Hepatocyte (in vitro differentiated cells): Measurements from ENCODE around the gene CLVS2. TPM values are rescaled to one million over a fixed set of nuclear protein-coding genes. Genes with fewer than 3 reads are reported as not detected.

Experiments used
- DNase-seq: peaks from one replicate; pipeline ENCODE4 v3.0.0-alpha.2; 2016; ENCODE audit warnings: low spot score
- H2AFZ ChIP-seq: fragments of 200-600 bp; sonication (generic); 2 replicates; pipeline ENCODE4 v1.6.0; 2016; ENCODE audit warnings: antibody characterized with exemption, mild to moderate bottlenecking
- H3K27ac ChIP-seq: fragments of 200-600 bp; sonication (generic); 2 replicates; pipeline ENCODE4 v1.5.1; 2016; ENCODE audit warnings: mild to moderate bottlenecking
- H3K27me3 ChIP-seq: fragments of 200-600 bp; sonication (generic); 2 replicates; pipeline ENCODE4 v1.6.1; 2016
- H3K36me3 ChIP-seq: fragments of 200-600 bp; sonication (generic); replicated peaks from 2 replicates; pipeline ENCODE4 v1.5.1; 2016; ENCODE audit warnings: low read depth; ENCODE audit not compliant: insufficient read depth
- H3K4me1 ChIP-seq: fragments of 200-600 bp; sonication (generic); 2 replicates; pipeline ENCODE4 v1.5.1; 2016; ENCODE audit warnings: mild to moderate bottlenecking, moderate library complexity; ENCODE audit not compliant: insufficient read depth
- H3K4me2 ChIP-seq: fragments of 200-600 bp; sonication (generic); 2 replicates; pipeline ENCODE4 v1.6.0; 2016
- H3K4me3 ChIP-seq: fragments of 200-600 bp; sonication (generic); 2 replicates; pipeline ENCODE4 v1.5.1; 2016; ENCODE audit warnings: mild to moderate bottlenecking
- H3K79me2 ChIP-seq: fragments of 200-600 bp; sonication (generic); 2 replicates; pipeline ENCODE4 v1.6.0; 2017; ENCODE audit warnings: mild to moderate bottlenecking
- H3K9me2 ChIP-seq: fragments of 200-600 bp; sonication (generic); replicated peaks from 2 replicates; pipeline ENCODE4 v1.6.0; 2017; ENCODE audit warnings: mild to moderate bottlenecking; ENCODE audit not compliant: insufficient read depth
- H3K9me3 ChIP-seq: fragments of 200-600 bp; sonication (generic); 2 replicates; pipeline ENCODE4 v1.5.1; 2016; ENCODE audit warnings: low read depth, mild to moderate bottlenecking
- H4K20me1 ChIP-seq: fragments of 200-600 bp; sonication (generic); 2 replicates; pipeline ENCODE4 v1.6.0; 2016; ENCODE audit warnings: mild to moderate bottlenecking; ENCODE audit not compliant: insufficient read depth, poor library complexity, severe bottlenecking
- EZH2 ChIP-seq: fragments of 200-600 bp; sonication (generic); IDR thresholded peaks from 2 replicates; pipeline ENCODE4 v1.6.1; 2016; ENCODE audit warnings: antibody characterized with exemption, mild to moderate bottlenecking, borderline replicate concordance
- EZH2phosphoT487 ChIP-seq: fragments of 200-600 bp; sonication (generic); IDR thresholded peaks from one replicate; pipeline ENCODE4 v1.6.1; 2018; ENCODE audit warnings: antibody characterized with exemption, mild to moderate bottlenecking, low read depth, moderate library complexity; ENCODE audit not compliant: unreplicated experiment, severe bottlenecking
- WGBS: methylation state at CpG from one replicate; pipeline ENCODE4 v1.1.6; 2016; ENCODE audit warnings: low lambda C conversion rate; ENCODE audit errors: missing lambda C conversion rate; 5-methylcytosine and 5-hydroxymethylcytosine counted together
- polyA plus RNA-seq: library from polyadenylated mRNA; unstranded; fragments of >200 nt; fragmentation: Nextera tagmentation; extraction: Ambion mirVana; gene quantifications from 2 replicates; pipeline ENCODE4 v1.2.1, GENCODE V29; 2016
- total RNA-seq: library from RNA; depleted of rRNA; stranded (reverse); fragments of >200 nt; gene quantifications from 2 replicates; pipeline ENCODE4 v1.2.3, GENCODE V29; 2014
- TF ChIP-seq, protein P1 (sequence below): fragments of 200-600 bp; sonication (generic); IDR thresholded peaks from 2 replicates; pipeline ENCODE4 v1.5.1; 2016; ENCODE audit warnings: antibody characterized with exemption, mild to moderate bottlenecking; ENCODE audit not compliant: poor library complexity

The CLVS2 gene
- total and polyA plus RNA-seq, 2 experiments from 2014 or later: 0.07 TPM; not detected in 1

DNA sequence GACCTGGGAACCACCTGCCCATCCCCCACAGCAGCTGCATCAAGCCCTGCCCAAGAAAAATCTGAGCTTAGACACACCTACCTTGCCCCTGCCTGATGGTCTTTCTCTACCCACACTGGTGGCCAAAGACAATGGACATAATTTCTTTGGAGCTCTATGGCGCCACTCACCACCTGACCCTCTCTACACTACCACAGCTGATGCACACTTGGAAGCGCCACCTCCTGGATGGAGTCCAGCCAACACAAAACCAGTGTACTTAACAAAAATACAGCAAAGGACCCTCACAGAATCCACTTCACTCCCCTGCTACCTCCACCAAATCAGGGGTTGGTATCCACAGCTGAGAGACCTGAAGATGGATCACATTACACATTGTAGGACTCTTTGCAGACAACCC is 39.7 kb upstream of the CLVS2 start:
- WGBS: 89% methylated on average over 2 of the region's 2 CpGs
- Histone ChIP-seq H3K79me2 (no peaks in the 10 kb centered on the region), H3K4me1 (no peaks in the 10 kb centered on the region), H3K9me2 (no peaks in the 10 kb centered on the region), H4K20me1 (no peaks in the 10 kb centered on the region), H3K9me3 (no peaks in the 10 kb centered on the region), H3K27ac (no peak overlapping the region), H2AFZ (no peak overlapping the region), H3K4me3 (no peak overlapping the region), H3K36me3 (no peaks in the 10 kb centered on the region), H3K27me3 (no peaks in the 10 kb centered on the region), H3K4me2 (no peak overlapping the region)
- no peak for DNase-seq
- TF ChIP-seq, protein P1, sequence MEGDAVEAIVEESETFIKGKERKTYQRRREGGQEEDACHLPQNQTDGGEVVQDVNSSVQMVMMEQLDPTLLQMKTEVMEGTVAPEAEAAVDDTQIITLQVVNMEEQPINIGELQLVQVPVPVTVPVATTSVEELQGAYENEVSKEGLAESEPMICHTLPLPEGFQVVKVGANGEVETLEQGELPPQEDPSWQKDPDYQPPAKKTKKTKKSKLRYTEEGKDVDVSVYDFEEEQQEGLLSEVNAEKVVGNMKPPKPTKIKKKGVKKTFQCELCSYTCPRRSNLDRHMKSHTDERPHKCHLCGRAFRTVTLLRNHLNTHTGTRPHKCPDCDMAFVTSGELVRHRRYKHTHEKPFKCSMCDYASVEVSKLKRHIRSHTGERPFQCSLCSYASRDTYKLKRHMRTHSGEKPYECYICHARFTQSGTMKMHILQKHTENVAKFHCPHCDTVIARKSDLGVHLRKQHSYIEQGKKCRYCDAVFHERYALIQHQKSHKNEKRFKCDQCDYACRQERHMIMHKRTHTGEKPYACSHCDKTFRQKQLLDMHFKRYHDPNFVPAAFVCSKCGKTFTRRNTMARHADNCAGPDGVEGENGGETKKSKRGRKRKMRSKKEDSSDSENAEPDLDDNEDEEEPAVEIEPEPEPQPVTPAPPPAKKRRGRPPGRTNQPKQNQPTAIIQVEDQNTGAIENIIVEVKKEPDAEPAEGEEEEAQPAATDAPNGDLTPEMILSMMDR: no peak
- TF ChIP-seq EZH2 (no peak), EZH2phosphoT487 (no peak)

DNA sequence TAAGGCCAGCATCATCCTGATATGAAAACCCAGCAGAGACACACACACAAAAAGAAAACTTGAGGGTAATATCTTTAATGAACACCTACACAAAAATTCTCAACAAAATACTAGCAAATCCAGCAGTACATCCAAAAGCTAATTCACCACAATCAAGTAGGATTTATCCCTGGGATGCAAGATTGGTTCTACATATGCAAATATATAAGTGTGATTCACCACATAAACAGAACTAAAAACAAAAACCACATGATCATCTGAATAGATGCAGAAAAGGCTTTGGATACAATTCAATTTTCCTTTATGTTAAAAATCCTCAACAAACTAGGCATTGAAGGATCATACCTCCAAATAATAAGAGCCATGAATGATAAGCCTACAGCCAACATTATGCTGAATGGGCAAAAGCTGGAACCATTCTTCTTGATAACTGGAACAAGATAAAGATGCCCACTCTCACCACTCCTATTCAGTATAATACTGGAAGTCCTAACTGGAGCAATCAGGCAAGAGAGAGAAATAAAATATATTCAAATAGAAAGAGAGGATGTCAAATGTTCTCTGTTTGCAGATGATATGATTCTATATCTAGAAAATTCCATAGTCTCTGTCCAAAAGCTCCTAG is 33.9 kb upstream of the CLVS2 start:
- no peak overlapping the region for H3K4me2 ChIP-seq

DNA sequence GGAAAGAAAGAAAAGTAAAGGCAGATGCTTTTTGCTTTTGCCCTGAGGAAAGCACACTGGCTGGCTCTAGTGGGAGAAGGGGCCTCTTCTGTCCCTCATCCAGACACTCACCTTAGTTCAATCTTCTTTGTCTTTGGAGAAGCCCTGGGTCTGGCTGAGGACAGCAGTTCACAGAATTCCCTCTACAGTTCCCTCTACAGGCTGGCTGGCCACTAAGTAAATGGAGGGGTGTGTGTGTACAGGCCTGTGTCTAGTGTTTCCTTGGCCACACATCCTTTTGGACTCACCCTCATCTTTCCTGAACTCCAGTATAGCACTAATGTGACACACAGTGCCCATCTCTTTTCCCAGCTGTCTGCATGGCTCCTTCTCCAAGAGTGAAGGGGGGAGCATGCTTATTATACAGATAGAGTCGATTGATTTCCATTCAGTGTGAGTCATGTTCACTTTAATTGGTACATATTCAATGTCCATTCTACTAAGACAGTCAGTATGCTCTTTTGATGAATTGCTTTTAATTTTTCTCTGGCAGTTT is 26.0 kb upstream of the CLVS2 start:
- DNase-seq: no peak
- Histone ChIP-seq H3K4me1 (no peaks in the 10 kb centered on the region), H3K4me3 (no peak overlapping the region), H4K20me1 (no peaks in the 10 kb centered on the region), H3K4me2 (no peak overlapping the region), H3K27me3 (no peaks in the 10 kb centered on the region), H3K79me2 (no peaks in the 10 kb centered on the region), H2AFZ (no peak overlapping the region), H3K27ac (no peak overlapping the region), H3K9me2 (no peaks in the 10 kb centered on the region), H3K36me3 (no peaks in the 10 kb centered on the region), H3K9me3 (no peaks in the 10 kb centered on the region)
- WGBS: 78% methylated on average over 1 of the region's 1 CpG
- no peak for TF ChIP-seq EZH2
- TF ChIP-seq EZH2phosphoT487: no peak
- TF ChIP-seq, protein P1: no peak

More for the DNA sequence above, 33.9 kb upstream of the CLVS2 start:
- no peak overlapping the region for H3K4me3 ChIP-seq
- no peaks in the 10 kb centered on the region for H3K79me2 ChIP-seq
- H3K36me3 ChIP-seq: no peaks in the 10 kb centered on the region
- TF ChIP-seq, protein P1: no peak
- no peak for TF ChIP-seq EZH2
- TF ChIP-seq EZH2phosphoT487: no peak
- no peaks in the 10 kb centered on the region for H3K9me2 ChIP-seq
- H4K20me1 ChIP-seq: no peaks in the 10 kb centered on the region
- no peaks in the 10 kb centered on the region for H3K4me1 ChIP-seq
- H3K27me3 ChIP-seq: no peaks in the 10 kb centered on the region
- H3K27ac ChIP-seq: no peak overlapping the region
- DNase-seq: no peak
- no peaks in the 10 kb centered on the region for H3K9me3 ChIP-seq
- H2AFZ ChIP-seq: no peak overlapping the region

DNA sequence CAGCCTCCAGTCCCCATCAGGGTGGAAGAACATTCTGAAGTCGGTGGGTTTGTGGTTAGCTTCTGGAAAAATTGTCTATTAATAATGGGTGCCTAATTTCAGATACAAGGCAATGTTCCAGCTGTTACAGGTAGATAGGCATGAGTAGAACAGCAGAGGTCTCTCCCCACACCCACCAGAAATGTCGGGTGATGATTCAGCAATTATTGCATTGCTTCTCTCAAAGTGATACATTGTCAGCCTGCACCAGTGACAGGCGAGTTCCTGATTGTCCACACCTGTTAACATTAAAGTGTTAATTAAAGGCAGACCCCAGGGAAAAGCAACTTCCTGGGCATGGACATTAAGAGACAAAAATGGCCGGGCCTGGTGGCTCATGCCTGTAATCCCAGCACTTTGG is 18.9 kb upstream of the CLVS2 start:
- Histone ChIP-seq H3K79me2 (no peaks in the 10 kb centered on the region), H3K4me1 (no peaks in the 10 kb centered on the region), H3K36me3 (no peaks in the 10 kb centered on the region), H3K27ac (no peak overlapping the region), H3K4me3 (no peak overlapping the region), H3K4me2 (no peak overlapping the region), H3K9me2 (no peaks in the 10 kb centered on the region), H3K27me3 (no peaks in the 10 kb centered on the region), H3K9me3 (no peaks in the 10 kb centered on the region), H4K20me1 (no peaks in the 10 kb centered on the region), H2AFZ (no peak overlapping the region)
- 85% methylated on average over 4 of the region's 4 CpGs for WGBS
- no peak for TF ChIP-seq EZH2phosphoT487
- TF ChIP-seq EZH2: no peak
- TF ChIP-seq, protein P1: no peak
- no peak for DNase-seq
